Stimulated activated CD8-positive, alpha-beta memory T cell treated with anti-CD3 and anti-CD28 coated beads, Interleukin-4, amount 100 ng/mL, for 1 hour (primary cell): ENCODE data around the gene NUBPL.
"Not testable (repeated sequence)": the region's sequence is repeated elsewhere in the genome, so short reads cannot be mapped to it uniquely, and the experiment has no call there.

Experiments
- DNase-seq, 2 donors: peaks; one replicate each; pipeline ENCODE4 v3.0.0-alpha.2; 2020; ENCODE audit warnings: low read depth in 2 of 2, low spot score in 1 of 2

NUBPL gene

DNA sequence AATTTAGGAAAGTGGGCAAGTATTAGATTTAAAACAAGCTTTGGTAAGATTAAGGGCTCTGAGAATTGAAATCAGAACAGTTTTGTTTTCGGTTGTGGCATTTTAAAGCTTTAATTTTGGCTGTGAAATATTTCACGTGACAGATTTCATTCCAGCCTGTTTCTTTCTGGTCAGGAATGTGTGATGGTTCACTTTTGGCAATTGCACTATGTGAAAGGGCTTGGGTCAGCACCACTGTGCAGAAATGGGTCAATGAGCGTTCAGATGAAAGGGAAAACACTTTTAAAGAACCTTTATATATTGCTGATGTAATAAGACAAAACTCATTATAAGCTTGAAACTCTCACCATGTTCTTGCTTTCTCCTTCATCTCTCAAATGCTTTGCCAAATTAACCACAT, 17.1 kb downstream of the NUBPL start:
- DNase-seq, result no peak

DNA sequence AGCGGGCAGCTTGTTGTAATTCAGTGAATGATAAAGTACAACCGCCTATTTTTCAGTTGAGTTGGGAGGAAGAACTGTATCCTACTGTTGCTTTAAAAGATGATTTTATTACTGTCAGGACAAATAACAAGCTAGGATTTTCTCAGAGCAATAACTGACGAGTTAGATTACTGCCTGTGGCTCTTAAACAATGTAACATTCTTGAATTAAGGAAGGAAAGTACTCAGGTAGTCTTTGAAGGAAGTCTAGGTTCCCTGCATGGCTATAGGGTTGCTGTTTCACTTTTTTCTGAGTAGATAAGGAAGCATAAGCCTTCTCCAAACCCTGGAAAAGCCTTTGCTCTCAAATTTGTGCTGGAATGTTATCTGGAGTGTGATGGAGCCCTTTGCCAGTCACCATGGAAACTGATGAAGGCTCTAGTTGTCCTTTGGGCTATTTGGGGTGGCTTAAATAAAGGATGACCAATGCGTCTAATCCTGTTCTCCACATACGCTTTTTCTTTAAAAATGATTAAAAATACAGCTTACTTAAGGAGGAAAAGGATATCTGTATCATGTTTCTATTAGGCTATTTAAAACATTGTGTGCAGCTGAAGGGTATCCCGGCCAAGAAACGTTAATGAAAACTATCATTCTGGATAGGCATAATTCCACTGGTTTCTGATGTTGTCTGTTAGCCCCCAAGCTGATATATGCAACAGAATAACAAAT, 17.7 kb downstream of the NUBPL start:
- no peak for DNase-seq

DNA sequence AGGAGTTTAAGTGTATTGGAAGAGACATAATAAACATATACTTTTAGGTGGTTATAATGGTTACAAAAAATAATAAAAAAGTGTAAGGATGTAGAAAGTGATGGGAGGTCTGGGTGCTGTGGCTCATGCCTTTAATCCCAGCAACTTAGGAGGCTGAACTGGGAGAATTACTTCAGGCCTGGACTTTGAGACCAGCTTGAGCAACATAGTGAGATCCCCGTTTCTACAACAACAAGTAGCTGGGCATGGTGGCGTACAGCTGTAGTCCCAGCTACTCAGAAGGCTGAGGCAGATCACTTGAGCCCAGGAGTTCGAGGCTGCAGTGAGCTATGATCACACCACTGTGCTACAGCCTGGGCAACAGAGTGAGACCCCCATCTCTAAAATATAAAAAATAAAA, 19.0 kb downstream of the NUBPL start:
- DNase-seq, result no peak

- no peak for DNase-seq
Observed at GRCh38 chr14:31582286-31582691, 21.1 kb downstream of the NUBPL start.

GRCh38 chr14:31582836-31583452, 21.7 kb downstream of the NUBPL start:
- no peak for DNase-seq

DNA sequence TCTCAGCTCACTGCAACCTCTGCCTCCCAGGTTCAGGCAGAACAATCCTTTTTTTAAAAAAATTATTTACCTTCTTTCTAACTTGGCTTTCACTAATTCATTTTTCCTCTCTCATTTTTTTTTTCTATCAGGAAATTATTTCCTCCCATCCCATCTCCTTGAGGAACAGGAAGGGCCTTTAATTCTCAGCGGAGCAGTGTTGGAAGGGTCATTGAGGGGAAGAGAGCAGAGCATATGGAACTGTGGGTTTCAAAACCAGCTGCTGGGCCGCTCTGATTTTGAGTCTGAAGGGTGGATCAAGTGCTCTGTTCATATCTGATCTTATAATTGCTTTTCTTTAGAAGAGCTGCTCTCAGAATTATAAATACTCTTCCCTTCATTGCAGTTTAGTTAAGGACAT, 29.0 kb downstream of the NUBPL start:
- no peak for DNase-seq

GRCh38 chr14:31592122-31592521, 30.9 kb downstream of the NUBPL start:
- no peak for DNase-seq

DNA sequence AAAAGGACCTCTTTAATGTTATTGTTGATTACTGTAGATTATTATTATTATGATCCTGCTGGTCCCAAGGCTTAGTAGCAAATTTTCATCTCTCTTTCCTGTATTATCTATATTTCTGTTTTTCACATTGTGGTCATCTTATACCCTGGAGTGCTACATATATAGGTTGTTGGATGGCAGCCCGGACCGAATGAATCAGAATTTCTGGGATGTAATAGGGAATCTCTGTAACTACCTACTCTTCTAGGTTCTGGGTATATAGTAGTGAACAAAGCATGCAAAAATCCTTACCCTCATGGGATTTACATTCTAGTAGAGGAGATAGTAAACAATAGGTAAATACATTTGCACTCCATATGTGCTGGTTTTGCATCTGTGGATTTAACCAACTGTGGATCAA, 31.4 kb downstream of the NUBPL start:
- no peak for DNase-seq

DNA sequence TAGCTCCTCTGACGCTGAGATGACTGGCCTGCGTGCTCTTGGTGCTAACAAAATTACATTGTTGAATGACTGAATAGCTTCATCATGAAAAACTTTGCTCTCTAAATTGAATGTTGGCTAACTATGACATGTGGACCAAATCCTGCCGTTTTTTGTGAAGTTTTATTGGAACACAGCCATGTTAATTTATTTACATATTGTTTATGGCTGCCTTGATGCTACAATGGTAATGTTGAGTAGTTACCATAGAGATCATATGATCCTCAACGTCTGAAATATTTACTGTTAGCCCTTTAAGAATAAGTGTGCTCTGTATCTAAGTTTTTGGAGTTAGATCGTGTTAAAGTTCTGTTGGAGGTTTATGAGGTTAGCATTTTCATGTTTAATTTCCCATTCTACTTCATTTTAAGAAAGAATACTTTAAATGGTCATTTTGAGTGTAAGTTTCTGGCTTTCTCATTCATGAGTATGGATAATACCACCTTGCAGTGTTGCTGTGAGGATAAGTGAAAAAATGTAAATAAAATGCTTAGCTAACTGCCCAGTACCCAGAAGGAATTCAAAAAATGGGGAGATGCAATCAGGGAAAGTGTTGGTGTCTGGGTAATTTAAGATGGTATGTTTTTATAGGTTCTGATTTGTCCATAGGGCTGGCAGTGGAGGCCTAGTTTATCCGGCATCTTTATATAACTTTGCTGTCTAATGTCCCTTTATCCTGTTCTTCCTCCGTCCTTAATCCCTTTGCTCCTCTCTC, 35.3 kb downstream of the NUBPL start:
- DNase-seq, result no peak

- no peak for DNase-seq
Observed at GRCh38 chr14:31605702-31606101, 44.5 kb downstream of the NUBPL start.

GRCh38 chr14:31611778-31612433, 50.7 kb downstream of the NUBPL start:
- DNase-seq, result no peak

GRCh38 chr14:31613188-31613587, 52.0 kb downstream of the NUBPL start:
- no peak for DNase-seq

GRCh38 chr14:31618884-31619283, 57.7 kb downstream of the NUBPL start:
- DNase-seq, result not testable (repeated sequence)

GRCh38 chr14:31619440-31619839, 58.2 kb downstream of the NUBPL start:
- no peak for DNase-seq

- not testable (repeated sequence) for DNase-seq
Observed at GRCh38 chr14:31620898-31621297, 59.7 kb downstream of the NUBPL start.

DNA sequence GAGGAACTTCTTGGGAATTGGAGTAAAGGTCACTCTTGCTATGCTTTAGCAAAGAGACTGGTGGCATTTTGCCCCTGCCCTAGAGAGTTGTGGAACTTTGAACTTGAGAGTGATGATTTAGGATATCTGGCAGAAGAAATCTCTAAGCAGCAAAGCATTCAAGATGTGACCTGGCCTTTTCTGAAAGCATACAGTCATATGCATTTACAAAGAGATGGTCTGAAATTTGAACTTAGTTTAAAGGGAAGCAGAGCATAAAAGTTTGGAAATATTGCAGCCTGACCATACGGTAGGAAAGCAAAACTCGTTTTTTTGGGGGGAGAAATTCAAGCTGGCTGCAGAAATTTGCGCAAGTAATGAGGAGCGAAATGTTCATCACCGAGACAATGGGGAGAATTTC, 60.9 kb downstream of the NUBPL start:
- DNase-seq, result no peak

- not testable (repeated sequence) for DNase-seq
Observed at GRCh38 chr14:31652900-31653299, 91.7 kb downstream of the NUBPL start.

GRCh38 chr14:31657917-31658316, 96.7 kb downstream of the NUBPL start:
- DNase-seq, result no peak

DNA sequence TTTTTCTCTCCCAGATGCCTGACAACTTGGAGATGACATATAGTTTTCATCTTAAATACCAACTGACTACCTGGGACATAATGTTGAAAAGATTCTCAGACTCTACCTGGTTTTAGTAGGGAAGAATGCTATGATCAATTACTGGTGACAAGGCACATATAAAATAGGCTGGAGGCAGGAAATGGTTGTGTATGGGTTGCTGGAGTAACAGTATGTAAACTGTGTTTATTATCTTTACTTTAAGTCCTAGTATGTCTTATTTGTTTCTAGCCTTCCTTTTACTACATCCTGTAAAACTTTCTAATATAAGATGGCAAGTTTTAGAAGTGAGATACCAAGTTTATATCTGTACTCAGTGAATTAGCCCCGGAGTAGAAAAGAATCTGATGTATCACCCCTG, 98.1 kb downstream of the NUBPL start:
- no peak for DNase-seq

- no peak for DNase-seq
Observed at GRCh38 chr14:31660191-31660590, 99.0 kb downstream of the NUBPL start.

- DNase-seq, result no peak
Observed at GRCh38 chr14:31660728-31661127, 99.5 kb downstream of the NUBPL start.

- no peak for DNase-seq
Observed at GRCh38 chr14:31668348-31668747, 107.1 kb downstream of the NUBPL start.
